Activated CD8-positive, alpha-beta memory T cell treated with anti-CD3 and anti-CD28 coated beads for 1 hour (primary cell): ENCODE measurements around the gene C1orf105.
"Not testable (repeated sequence)": the region's sequence is repeated elsewhere in the genome, so short reads cannot be mapped to it uniquely, and the experiment has no call there.

Source experiments
- DNase-seq, 2 donors: peaks; one replicate each; pipeline ENCODE4 v3.0.0-alpha.2; 2020; ENCODE audit warnings: low read depth in 1 of 2; ENCODE audit errors: extremely low read depth in 1 of 2

C1orf105 gene, protein sequence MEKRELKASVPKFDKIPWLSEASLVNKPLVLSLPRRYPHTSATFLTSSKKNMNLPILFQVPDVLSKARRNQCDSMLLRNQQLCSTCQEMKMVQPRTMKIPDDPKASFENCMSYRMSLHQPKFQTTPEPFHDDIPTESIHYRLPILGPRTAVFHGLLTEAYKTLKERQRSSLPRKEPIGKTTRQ

DNA sequence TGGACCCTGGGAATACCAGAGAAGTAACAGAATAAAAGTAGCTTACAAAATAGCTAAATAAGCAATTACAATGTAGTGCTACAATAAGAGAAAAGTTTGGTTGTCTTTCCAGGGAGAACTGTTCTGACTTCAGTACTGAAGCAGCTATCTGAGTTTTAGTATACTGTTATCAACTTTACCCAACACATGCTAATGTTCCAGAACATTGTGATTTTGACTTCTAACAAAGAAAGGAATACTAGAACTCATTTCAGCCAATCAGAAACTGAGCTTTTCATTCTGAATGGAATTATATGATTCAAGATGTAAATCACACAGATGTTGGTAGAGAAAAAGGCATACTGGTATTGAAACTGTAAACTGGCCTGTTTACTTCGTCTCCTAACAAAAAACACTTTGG, at the start of gene C1orf105:
Gene C1orf105 (plus strand): TSS at position 301 of the 400 bp plus-strand sequence. CDS start 201 bp downstream, outside the sequence.
- no peak for DNase-seq

DNA sequence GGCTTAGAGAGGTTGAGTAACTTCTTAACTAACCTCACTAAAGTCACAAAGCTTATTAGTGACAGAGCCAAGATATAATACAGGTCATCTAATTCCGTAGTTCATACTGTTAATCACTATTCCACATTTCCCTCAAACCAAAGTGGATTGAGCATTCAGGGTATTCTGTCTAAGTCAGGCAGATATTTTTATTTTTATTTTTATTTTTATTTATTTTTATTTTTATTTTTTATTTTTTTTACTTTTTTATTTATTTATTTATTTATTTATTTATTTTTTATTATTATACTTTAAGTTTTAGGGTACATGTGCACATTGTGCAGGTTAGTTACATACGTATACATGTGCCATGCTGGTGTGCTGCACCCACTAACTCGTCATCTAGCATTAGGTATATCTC, 48.8 kb upstream of the C1orf105 start:
- not testable (repeated sequence) for DNase-seq

DNA sequence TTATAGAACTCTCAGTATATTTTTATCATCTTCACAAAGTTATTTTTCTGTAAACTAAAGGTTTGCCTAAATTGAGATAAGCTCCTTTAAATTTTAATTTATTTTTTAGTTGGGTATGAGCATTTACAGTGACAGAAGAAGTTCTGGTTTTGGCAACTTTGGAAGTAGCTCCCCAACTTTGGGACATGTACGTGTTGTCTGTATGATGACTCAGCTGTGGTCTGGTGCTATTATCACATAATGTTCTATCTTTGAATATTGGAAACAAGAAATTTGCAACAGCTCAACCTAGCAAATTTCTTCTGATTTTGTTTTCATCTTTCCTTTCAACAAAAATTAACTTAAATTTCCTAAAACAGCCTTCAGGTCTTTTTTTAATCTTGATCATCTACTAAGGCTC, 46.6 kb upstream of the C1orf105 start:
- no peak for DNase-seq

DNA sequence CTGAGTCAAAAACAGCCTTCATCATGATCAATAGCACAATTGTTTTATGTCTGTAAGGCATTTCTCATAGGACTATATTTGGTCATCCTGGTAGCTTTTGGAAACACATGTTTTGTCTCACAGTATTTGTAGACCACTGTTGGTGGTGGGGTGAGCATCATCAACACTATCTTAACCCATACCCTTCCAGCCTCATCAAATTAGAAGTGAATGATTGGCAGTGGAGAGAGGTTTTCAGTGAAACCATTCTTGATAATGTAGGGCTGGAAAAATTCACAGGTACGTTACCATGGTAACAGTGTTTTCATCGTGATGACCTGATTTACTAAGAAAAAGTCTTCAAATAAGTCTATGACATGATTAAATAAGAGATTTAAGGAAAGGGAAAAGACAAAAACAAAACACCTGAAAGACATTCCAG, 45.3 kb upstream of the C1orf105 start:
- DNase-seq, result no peak

DNA sequence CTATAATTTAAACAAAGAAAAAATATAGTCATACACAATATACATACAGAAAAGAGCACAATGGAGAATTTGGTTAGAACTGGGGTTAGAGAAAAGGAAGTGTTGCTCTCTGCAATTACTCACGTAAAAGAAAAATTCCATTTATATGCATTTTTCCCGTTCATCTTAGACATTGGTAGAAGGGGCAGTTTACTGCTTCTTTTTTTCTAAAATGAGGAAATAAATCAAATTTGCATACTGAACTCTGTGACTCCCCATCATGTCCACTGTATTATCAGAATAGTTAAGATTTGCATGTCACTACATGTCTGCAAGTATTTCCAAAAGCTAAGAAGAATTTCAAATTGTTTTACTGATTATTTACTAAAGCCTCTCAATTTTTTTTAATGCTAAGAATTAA, 44.1 kb upstream of the C1orf105 start:
- DNase-seq, result no peak

DNA sequence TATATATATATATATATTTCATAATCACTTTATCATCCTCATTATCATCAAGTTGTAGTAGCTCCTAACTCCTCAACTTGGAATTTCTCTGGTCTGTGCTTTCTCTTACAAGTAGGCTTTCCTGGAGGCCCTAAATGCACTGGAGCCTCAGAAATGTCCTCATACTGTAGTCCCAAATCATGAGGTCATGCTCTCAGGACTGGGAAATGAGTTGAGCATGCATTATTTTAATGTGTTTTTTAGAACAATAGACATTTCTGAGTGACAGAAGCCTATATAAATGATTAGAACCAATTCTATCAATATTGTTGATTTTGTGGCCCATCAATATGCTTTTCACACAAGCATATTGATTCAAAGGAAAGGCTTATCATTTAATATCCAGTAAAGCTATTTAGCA, 42.9 kb upstream of the C1orf105 start:
- DNase-seq, result no peak

DNA sequence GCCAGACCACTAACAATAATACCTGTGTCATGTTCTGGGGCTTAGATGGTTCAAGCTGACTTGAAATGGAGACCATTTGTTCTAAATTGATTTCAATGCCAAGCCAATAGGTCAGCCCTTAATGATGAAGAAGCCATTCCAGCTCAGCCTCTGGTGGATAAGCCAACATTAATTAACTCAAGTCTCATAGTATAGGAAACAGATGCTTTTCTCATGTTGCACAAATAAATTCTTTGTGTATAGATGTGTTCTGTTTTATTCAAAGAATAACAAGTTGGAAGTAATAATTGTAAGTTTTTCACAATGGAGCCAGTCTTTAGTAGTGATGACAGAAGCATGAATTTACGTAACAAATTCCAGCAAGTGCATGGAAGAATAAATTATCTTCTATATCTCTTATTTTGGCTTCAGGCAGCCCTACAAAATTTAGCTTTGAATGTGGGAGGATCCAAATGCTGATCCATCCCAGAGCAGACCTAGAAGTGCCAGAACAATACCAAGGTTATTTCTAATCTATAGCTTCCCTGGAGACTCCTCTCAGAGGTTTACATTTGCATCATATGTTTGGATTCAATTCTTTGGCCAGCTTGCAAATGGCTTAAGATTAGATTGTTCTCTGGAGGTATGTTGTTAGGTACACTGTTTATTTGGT, 42.2 kb upstream of the C1orf105 start:
- DNase-seq, result no peak

DNA sequence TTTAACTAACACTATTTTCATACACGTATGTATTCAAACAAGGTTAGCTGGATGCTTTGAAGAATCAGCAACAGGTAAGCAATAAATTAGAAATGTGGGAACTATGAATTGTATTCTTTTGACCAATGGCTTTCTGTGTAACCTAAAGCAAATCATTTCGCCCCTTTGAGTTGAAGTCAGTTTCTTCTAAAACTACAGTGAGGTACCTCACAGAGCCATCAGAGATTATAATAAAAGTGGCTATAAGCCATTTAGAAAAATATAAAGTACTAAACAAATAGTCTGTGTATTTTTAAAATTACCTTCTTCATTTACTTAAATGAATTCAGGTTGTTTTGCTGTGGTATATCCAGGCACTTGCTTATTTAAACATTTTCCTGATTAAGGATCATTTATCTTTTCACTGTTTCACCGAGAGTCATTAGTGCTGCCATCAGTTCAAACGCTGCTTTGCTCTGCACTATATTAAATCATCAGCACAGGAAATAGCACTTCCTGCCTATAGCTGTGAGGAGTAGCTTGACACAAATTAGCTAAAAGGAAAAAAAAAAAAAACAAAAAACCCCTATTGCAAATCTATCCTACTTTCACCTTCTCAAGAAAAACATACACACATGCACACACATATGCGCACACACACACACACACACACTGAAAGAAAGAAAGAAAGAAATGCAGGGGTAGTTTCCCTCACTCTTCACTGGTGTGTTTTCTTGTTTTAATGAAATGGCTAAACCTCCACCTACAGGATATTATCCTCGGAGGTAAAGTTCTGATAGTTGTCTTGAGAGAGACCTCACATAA, 39.8 kb upstream of the C1orf105 start:
- no peak for DNase-seq

DNA sequence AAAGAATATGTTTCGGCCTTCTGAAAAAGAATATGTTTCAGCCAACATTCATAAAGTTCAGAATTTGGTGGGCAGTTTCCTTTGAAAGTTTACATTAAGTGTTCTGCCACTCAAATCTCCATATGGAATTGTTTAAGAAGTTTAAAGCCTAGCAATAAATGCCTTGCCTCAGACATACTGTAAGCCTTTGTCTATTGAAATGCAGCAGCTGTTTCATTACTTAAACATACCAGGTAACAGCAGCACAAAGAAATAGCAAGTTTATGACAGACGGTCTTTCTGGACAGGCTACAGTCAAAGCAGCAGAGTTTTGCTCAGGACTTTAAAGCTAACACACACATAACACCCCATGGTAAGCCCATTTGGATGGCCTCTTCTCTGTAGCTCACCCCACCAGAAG, 38.5 kb upstream of the C1orf105 start:
- no peak for DNase-seq

DNA sequence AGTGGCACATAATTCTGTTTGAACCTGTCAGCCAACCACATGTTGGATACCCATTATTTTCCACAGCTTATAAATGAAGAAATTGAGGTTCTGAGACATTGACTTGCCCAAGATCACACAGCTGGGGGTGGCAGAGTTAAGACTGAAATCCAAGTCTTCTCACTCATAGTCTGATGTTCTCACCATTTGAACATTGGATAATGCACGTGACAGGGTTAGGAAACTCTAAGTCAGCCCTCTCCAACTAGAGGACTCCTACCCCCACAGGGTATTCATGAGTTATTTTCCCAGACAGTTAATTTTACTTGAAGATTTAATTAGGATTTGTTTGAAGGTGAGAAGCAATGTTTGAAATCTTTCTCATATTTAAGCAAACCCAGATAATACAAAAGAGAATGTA, 38.1 kb upstream of the C1orf105 start:
- no peak for DNase-seq

DNA sequence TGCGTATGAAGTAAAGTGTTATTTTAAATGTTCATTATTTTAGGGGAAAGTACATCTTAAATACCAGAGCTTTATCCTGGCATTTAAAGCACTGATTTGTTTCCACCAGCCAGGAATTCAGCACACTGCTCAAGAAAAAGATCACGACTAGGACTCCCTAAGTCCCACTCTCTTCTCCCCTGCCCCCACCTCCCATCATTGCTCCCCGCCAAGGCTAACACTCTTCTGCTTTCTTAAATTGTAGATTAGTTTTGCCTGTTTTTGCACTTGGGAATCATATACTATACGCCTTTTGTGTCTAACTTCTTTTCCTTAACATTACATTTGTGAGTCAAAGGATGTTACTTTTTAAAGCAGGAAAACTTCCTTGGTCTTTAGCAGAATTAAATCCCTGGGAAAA, 37.5 kb upstream of the C1orf105 start:
- no peak for DNase-seq

DNA sequence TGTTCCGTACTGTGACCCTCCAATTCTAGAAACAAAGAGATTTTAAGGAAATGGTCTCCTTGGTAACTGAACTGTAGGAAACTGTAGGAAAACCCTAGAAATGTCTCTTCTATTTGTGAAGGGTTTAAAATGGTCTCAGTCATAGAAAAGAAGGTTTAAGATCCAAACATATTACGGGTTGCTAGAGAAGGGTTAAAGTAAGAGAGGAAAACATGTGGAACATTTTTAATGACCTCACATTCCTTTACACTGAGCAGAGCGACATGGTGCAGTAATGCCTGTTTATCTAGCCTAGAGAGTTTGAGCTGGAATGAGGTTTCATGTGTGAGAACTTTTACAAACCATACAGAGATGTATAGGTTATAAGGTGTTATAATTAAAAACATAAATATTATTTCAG, 36.9 kb upstream of the C1orf105 start:
- no peak for DNase-seq

DNA sequence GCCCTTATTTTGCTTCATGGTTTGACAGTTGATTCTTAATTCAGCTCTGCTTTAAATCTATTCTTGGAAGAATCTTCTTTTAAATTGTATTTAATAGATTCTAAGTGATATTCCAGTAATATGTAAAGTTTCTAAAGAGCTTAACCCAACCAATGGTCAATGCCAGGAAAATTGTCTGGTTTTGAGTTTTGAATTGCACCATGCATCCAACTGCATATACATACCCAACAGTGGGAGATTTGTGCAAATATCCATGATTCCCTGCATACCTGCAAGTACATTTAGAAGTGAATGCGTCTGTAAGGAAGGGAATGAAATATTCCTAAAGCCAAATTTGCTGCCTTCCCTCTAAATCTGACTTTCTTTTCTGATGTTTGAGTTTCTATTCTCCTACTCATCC, 35.8 kb upstream of the C1orf105 start:
- DNase-seq, result no peak

DNA sequence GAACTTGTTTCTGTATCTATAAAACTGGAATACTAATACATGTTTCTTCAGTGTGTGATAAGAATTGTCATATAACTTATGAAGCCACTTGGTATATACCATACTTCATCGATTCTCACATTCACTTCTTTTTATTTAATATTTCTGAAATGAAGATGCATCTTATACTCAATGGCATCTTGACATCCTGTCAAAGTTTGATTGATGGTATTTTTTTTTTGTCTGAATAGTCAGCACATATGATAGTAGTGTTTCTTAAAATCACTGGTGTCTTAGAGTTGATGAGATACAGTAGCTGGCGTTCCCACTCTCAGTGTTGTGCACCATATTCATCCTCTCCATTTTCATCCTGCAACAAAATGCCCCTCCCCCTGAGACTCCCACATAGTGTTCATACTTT, 34.4 kb upstream of the C1orf105 start:
- DNase-seq, result no peak

DNA sequence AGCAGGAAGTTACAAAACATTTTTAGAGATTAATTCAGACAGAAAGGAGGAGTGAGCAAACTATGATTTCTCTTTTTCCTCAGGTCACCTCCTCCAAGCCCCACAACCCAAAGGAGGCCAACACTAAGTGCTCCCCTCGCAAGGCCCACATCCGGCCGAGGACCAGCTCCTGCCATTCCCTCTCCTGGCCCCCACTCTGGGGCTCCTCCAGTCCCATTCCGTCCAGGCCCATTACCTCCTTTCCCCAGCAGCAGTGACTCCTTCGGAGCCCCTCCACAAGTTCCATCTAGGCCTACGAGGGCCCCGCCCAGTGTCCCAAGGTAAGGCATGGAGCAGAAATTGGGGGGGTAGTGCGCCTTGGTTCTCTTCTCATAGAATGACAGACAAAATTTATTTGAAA, 32.0 kb upstream of the C1orf105 start:
- DNase-seq, result no peak

DNA sequence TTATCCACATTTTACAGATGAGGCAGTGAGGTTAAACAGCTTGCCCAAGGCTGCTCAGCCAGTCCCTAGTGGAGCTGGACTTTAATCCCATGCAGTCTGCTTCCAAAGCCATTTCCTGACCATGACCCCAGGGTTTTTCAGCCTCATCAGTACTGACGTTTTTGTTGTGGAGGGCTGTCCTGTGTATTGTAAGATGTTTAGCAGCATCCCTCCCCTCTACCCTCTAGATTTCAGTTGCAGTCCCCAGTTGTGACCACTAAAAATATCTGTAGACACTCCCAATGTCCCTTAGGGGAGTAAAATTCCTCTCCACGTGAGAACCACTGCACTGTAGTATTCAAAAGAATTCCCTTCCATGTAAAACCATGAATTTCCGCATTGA, 30.2 kb upstream of the C1orf105 start:
- no peak for DNase-seq

DNA sequence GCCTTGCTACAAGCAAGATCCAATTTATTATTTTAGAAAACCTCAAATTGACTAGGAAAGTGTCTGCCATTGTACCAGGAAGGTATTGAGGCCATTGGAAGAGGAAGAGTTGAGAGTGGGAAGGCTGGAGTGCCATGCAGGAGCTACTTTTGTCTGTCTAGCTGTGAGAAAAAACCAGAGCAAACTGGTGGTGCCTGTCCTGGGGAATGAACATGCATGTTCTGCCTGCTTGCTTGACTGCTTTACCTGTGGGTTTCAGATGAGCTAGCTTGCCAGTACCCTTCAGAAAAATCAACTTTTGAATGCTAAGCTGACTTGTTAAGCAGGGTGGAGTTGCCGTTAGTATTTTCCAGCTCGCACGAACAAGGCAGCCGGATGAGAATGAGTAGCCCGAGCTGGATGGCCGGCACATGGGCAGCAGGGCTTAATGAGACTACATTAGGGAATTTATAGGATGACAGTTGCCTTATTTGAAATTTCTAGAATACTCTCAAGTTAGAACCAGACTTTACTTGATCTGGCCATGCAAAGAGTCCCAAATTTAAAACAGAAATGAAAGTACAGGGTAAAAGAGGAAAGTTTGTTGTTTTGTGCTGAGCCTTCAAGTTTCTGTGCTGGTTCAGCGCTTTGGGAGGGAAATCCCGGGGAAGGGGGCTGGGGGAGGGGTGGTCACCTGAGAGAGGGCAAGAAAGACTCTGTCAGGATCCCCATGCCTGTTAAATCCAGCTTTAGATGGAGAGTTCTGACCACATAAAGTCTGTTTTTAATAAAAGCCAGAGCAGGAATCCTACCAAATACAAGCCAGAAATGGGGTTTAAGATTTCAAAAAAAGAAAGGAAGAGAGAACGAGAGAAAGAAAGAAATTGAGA, 29.6 kb upstream of the C1orf105 start:
- DNase-seq, result no peak

DNA sequence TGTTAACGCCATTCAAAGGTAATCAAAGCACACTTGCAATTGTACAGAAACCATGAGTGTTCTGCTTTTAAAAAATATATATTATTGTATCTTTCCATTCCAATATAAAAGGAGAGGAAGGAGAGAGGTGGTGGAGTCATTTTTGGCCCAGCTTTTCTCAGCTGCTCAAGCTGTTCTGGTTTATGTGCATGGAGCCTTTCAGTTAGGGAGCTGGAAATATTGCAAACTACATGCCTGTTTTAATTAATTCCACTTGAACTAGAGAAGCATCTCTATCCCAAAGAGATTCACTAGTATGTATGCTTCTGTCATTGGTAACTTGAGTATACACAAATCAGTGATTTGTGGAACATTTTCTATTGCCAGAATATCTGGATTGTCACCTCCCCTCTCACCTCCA, 28.5 kb upstream of the C1orf105 start:
- no peak for DNase-seq

DNA sequence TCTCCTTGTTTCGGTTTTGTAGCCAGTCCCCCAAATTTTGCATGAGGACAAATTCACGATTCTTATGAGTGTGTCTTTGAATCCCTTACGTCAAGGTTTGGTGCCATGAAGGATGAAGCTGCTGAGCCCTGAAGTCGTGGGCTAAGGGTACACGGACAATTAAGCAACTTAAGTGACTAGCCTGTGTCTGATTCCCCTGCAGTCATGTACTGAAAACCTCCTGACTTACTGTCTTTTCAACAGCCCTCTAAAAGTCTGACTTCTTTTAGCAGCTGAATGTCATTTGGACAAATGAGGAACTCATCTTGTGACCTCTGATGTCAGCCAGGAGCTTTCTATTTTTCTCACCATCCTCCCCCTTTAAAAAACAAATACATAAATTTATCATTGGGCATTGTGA, 27.1 kb upstream of the C1orf105 start:
- no peak for DNase-seq

DNA sequence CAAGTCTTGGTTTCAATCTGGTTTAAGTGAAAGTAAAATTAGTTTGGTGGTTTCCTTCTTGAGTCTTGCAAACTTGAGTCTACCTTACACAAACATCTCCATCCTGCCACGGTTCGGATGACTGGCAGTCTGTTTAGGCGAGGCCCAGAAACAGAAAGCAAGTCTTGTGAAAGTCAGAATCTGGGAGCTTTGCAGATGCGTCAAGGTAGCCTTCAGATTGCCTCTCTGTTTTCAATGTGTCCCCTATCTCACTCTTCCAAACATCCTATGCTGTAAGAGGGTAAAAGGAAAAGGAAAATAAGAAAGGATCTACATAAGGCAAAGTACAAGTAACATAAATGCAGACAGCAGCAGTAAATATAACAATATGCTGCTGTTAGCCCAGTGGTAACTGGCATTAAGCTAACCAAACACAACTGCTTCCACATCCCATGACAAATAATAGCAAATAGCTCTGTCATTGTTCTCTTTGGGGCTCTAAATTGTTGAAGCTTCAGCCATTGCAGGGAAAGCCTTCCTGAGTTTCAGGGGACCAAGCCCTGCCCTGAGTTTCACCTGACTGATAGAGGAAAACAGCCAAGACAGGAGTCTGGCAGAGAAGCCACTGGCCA, 26.2 kb upstream of the C1orf105 start:
- peak; percentile 8 to 18 for DNase-seq

DNA sequence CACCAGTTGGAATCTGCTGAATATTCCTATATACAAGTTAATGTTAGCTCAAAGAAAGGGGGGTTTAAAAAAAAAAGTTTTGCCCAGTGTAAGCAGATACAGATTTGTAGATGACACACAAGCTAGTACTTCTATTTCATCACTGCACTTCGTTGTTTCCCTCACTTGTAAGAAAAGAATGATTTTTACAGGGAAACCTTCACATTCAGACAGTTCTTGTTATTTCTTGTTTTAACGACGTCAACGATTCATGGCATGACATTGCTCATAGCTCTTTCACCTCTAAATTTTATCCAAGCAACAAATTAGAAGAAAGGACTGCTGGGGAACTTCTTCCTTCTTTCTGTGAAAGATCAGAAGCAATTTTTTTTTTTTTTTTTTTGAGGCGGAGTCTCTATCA, 25.7 kb upstream of the C1orf105 start:
- no peak for DNase-seq
